HepG2 (cell line): ENCODE measurements around the gene FASTKD3.

ENCODE experiments used
- NFYC ChIP-seq: IDR thresholded peaks from 2 replicates; pipeline ENCODE4 v1.6.1; 2016; ENCODE audit warnings: missing genetic modification reagents, missing compliant biosample characterization
- RAD21 ChIP-seq: fragments of 450-650 bp; formaldehyde crosslinking; IDR thresholded peaks from 2 replicates; pipeline ENCODE4 v1.5.0; 2020; ENCODE audit warnings: mild to moderate bottlenecking
- ZNF557 ChIP-seq: sonication (generic); formaldehyde crosslinking; IDR thresholded peaks from 2 replicates; pipeline ENCODE4 v1.4.0; 2020; ENCODE audit warnings: missing genetic modification reagents

- no peak for TF ChIP-seq NFYC (CRISPR knock-in tag)
- TF ChIP-seq RAD21 (CRISPR knock-in tag) = no peak
- TF ChIP-seq ZNF557 (CRISPR knock-in tag) = no peak
Measured at GRCh38 chr5:7902201-7902600, 33.4 kb upstream of the FASTKD3 start.
